Mucosa of descending colon (tissue), 3 donors: ENCODE data around the gene ZHX3. TPM values are rescaled to one million over a fixed set of nuclear protein-coding genes. Genes with fewer than 3 reads are reported as not detected.

ENCODE experiments used
- ATAC-seq: fragments of 200-7000 bp; cut with Tn5 transposase; one replicate; pipeline ENCODE4 v1.9.1; 2020; ENCODE audit warnings: mild to moderate bottlenecking, moderate library complexity
- DNase-seq, 3 donors: peaks; one replicate each; pipeline ENCODE4 v3.0.0-alpha.2; 2020
- H3K36me3 ChIP-seq: fragments of 200-600 bp; one replicate; pipeline ENCODE4 v1.8.0; 2021; ENCODE audit warnings: low read depth, mild to moderate bottlenecking
- H3K4me1 ChIP-seq: fragments of 200-600 bp; one replicate; pipeline ENCODE4 v1.8.0; 2021; ENCODE audit warnings: low read depth, mild to moderate bottlenecking
- H3K4me3 ChIP-seq: fragments of 200-600 bp; one replicate; pipeline ENCODE4 v1.8.0; 2021; ENCODE audit warnings: mild to moderate bottlenecking
- H3K9me3 ChIP-seq: fragments of 200-600 bp; one replicate; pipeline ENCODE4 v1.8.0; 2021; ENCODE audit warnings: mild to moderate bottlenecking
- intact Hi-C, 2 donors: fragments of 100-400 bp; cut with DNase I in 1 of 2; cut with micrococcal nuclease in 1 of 2; formaldehyde crosslinking; loops; one replicate each; pipeline versions ENCODE4 v1.11.0 to v1.11.1; 2022; cut with DNase I, micrococcal nuclease
- total RNA-seq, 3 donors: library from RNA; stranded (reverse); fragmentation: NEBNext Ultra II Directional in 2 of 3; extraction: Animal tissue kit (Norgen Biotek cat#: 25700) in 2 of 3; gene quantifications; one replicate each; pipeline versions ENCODE4 v1.2.1 to v1.2.4, GENCODE V29; 2021 to 2023
- TF ChIP-seq, protein P1 (sequence below): fragments of 200-600 bp; IDR thresholded peaks from one replicate; pipeline ENCODE4 v1.8.0; 2022; ENCODE audit warnings: antibody characterized with exemption, mild to moderate bottlenecking
- donor health status: DM: no; HTN: no; CAD: no; lungs with moderate emphysema.
- donor health status: DM: no; HTN: no; CAD: no.
- donor health status: DM: no; HTN: yes; CAD: no.

Gene ZHX3
- total RNA-seq, 3 donors from 2014 or later, result 24.5 to 84.5 (median 32.8) TPM

GRCh38 chr20:41165001-41165882 lies 152.3 kb downstream of the ZHX3 start:
- no peaks in the 10 kb centered on the region for H3K9me3 ChIP-seq
- ATAC-seq (no peak), DNase-seq (no peak)
- TF ChIP-seq, protein P1, sequence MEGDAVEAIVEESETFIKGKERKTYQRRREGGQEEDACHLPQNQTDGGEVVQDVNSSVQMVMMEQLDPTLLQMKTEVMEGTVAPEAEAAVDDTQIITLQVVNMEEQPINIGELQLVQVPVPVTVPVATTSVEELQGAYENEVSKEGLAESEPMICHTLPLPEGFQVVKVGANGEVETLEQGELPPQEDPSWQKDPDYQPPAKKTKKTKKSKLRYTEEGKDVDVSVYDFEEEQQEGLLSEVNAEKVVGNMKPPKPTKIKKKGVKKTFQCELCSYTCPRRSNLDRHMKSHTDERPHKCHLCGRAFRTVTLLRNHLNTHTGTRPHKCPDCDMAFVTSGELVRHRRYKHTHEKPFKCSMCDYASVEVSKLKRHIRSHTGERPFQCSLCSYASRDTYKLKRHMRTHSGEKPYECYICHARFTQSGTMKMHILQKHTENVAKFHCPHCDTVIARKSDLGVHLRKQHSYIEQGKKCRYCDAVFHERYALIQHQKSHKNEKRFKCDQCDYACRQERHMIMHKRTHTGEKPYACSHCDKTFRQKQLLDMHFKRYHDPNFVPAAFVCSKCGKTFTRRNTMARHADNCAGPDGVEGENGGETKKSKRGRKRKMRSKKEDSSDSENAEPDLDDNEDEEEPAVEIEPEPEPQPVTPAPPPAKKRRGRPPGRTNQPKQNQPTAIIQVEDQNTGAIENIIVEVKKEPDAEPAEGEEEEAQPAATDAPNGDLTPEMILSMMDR, result no peak
- intact Hi-C loops, result no loop called here
- H3K4me1 ChIP-seq, result no peaks in the 10 kb centered on the region
- peaks cover 16% of the 10 kb centered on the region for H3K36me3 ChIP-seq
- no peak overlapping the region for H3K4me3 ChIP-seq

GRCh38 chr20:41163821-41164220 lies 153.7 kb downstream of the ZHX3 start:
- H3K4me1 ChIP-seq, result no peaks in the 10 kb centered on the region
- DNase-seq, result no peak
- H3K4me3 ChIP-seq, result no peak overlapping the region
- H3K36me3 ChIP-seq, result peaks cover 16% of the 10 kb centered on the region
- no peaks in the 10 kb centered on the region for H3K9me3 ChIP-seq
- no peak for ATAC-seq
- intact Hi-C loops, result no loop called here
- TF ChIP-seq, protein P1, result no peak

GRCh38 chr20:41162396-41162795 lies 155.1 kb downstream of the ZHX3 start:
- DNase-seq (no peak), ATAC-seq (no peak)
- H3K4me3 ChIP-seq, result no peak overlapping the region
- no peaks in the 10 kb centered on the region for H3K9me3 ChIP-seq
- intact Hi-C loops, result no loop called here
- peaks cover 16% of the 10 kb centered on the region for H3K36me3 ChIP-seq
- TF ChIP-seq, protein P1, result no peak
- no peaks in the 10 kb centered on the region for H3K4me1 ChIP-seq

DNA sequence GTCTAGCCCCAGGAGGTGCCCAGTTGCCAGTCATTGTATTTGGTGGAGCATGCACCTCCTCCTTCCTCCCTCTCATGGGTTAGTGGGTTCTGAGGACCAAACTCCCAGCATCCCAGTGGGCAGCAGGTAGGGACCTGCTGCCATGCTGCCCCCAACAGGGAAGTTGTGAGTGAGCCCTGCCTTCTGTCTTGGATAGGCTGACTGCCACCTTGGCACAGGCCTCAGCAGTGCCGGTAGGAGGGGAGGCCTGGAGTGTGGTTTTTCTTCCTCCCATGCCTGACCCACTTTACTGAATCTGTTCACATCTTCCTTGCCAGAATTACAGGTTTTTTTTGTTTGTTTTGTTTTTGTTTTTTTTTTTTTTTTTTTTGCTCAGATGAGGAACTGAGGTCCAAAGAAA lies 155.6 kb downstream of the ZHX3 start:
- Histone ChIP-seq H3K36me3 (peaks cover 16% of the 10 kb centered on the region), H3K4me3 (no peak overlapping the region), H3K9me3 (no peaks in the 10 kb centered on the region), H3K4me1 (peaks cover under 1% of the 10 kb centered on the region)
- TF ChIP-seq, protein P1, result no peak
- intact Hi-C loops, result no loop called here
- DNase-seq (no peak), ATAC-seq (no peak)

- DNase-seq (no peak), ATAC-seq (no peak)
- intact Hi-C loops, result no loop called here
- TF ChIP-seq, protein P1, result no peak
- H3K36me3 ChIP-seq, result peaks cover 16% of the 10 kb centered on the region
- H3K4me3 ChIP-seq, result no peak overlapping the region
- H3K4me1 ChIP-seq, result peaks cover 7% of the 10 kb centered on the region
- no peaks in the 10 kb centered on the region for H3K9me3 ChIP-seq
Observed at GRCh38 chr20:41160686-41161085, 156.8 kb downstream of the ZHX3 start.
